ENCODE results near the gene TCEA2. TPM values are rescaled to one million over a fixed set of nuclear protein-coding genes. Genes with fewer than 3 reads are reported as not detected.
A peak's percentile ranks its signal among the peaks of the same experiment; 100 is the strongest.

Gene TCEA2
- total RNA-seq, 4 donors from 2014 or later, result 28.1 to 39.7 (median 33.6) TPM

GRCh38 chr20:64047046-64047389 is 16.0 kb upstream of the TCEA2 start:
- ATAC-seq, result no peak
- H3K27me3 ChIP-seq, result peaks cover 99% of the 10 kb centered on the region
- peak overlapping the region in 1 of 2 donors; percentile 48 for H3K4me3 ChIP-seq
- peaks cover 0 to 31% (median 6%) of the 10 kb centered on the region in 3 donors for H3K4me1 ChIP-seq
- TF ChIP-seq EP300 (IDR thresholded peaks at IDR 0.05), result no peak
- no peak for TF ChIP-seq POLR2A (IDR thresholded peaks at IDR 0.05)
- TF ChIP-seq CTCF (IDR thresholded peaks at IDR 0.05), result no peak
- no peak for TF ChIP-seq POLR2AphosphoS5 (IDR thresholded peaks at IDR 0.05)
- H3K36me3 ChIP-seq, result no peaks in the 10 kb centered on the region
- H3K9me3 ChIP-seq, result no peaks in the 10 kb centered on the region
- peak overlapping the region in 1 of 4 donors; percentile 16 for H3K27ac ChIP-seq
- 60 to 71% methylated on average over 2 to 3 of the region's 8 CpGs for WGBS, 2 donors (ENCODE audit: low coverage in 1 of 2)

GRCh38 chr20:64047968-64048401 is 15.0 kb upstream of the TCEA2 start:
- Histone ChIP-seq H3K4me3 (peak overlapping the region; percentile 1 to 48), H3K27me3 (peaks cover 100% of the 10 kb centered on the region), H3K9me3 (no peaks in the 10 kb centered on the region), H3K4me1 (peaks cover 0 to 25% (median 5%) of the 10 kb centered on the region in 3 donors), H3K27ac (peak overlapping the region in 3 of 4 donors; percentile 17 to 54 (median 43)), H3K36me3 (no peaks in the 10 kb centered on the region)
- TF ChIP-seq CTCF (IDR thresholded peaks at IDR 0.05) (no peak), POLR2A (IDR thresholded peaks at IDR 0.05) (no peak), EP300 (IDR thresholded peaks at IDR 0.05) (no peak), POLR2AphosphoS5 (IDR thresholded peaks at IDR 0.05) (no peak)
- WGBS, 2 donors (ENCODE audit: low coverage in 1 of 2), result 15 to 33% methylated on average over 5 to 8 of the region's 49 CpGs
- no peak for ATAC-seq

DNA sequence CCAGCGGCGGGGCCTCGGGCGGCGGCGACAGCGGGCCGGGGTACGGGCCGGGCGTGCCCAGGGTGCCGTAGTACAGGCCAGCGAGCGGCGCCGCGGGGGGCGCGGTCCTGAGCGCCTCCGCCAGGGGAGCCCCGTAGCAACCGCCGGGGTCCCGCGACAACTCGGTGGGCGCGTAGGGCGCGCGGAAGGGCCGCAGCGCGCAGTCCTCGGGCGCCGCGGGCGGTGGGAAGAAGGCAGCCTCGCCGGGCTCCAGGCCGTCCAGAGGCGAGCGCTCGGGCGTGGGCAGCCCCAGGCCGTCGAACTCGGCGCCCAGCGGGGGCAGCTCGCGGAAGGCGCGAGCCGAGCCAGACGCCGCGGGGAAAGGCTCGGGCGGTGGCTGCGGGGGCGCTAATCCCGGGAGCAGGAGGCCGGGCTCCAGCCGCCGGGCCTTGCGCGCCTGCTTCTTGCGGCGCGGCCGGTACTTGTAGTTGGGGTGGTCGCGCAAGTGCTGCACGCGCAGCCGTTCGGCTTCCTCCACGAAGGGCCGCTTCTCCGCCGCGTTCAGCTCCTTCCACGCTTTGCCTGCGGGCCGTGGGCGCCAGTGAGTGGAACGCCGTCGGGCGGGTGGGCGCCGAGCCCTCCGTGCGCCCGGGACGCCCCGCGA is 14.5 kb upstream of the TCEA2 start:
- peak overlapping the region in 3 of 4 donors; percentile 37 to 54 (median 43) for H3K27ac ChIP-seq
- no peaks in the 10 kb centered on the region for H3K9me3 ChIP-seq
- TF ChIP-seq POLR2AphosphoS5 (IDR thresholded peaks at IDR 0.05) (no peak), CTCF (IDR thresholded peaks at IDR 0.05) (no peak), EP300 (IDR thresholded peaks at IDR 0.05) (no peak)
- 0% methylated on average over 3 of the region's 101 CpGs; no CpG with 5 or more reads in 1 of the 2 donors for WGBS, 2 donors (ENCODE audit: low coverage in 1 of 2)
- ATAC-seq, result no peak
- H3K4me1 ChIP-seq, result peaks cover 0 to 25% (median 5%) of the 10 kb centered on the region in 3 donors
- H3K4me3 ChIP-seq, result peak overlapping the region; percentile 1 to 48
- H3K36me3 ChIP-seq, result no peaks in the 10 kb centered on the region
- peaks cover 100% of the 10 kb centered on the region for H3K27me3 ChIP-seq

DNA sequence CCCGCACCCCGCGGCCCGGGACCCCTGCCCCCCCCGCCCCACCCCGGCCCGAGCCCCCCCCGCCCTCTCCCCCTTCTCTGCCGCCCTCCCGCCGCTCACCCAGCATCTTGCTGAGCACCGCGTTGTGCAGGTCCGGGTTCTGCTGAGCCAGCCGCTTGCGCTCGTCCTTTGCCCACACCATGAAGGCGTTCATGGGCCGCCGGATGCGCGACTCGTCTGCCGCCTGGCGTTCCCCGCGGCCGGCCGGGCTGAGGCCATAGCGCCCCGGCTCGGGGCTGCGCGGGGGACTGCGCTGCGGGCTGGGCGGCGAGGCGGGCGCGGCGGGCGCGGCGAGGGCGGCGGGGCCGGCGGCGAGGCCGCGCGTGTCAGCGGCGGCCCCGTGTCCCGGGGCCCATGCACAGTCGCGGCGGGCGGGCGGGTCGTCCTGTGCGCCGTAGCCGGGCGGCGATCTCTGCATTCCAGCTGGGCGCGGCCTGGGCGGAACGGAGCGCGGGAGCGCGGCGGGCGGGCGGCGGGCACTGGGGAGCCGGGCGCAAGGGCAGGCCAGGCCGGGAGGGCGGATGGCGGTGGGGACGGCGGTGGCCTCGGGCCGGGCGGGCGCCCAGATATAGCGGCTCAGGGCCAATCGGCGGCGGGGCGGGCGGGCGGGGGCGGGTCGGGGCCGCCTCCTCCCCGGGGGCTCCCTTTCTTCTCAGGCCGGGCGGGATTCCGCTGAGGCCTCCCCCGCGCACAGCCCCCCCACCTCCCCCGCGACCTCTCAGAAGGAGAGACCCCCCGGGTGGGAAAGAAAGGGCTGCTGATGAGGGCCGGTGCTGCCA is 13.7 kb upstream of the TCEA2 start, which contains the start of gene SOX18:
TSS of gene SOX18 (minus strand) at position 580 of the 818 bp plus-strand sequence. CDS start at position 457, 123 bp downstream.
- peak; percentile 27 for ATAC-seq
- WGBS, 2 donors (ENCODE audit: low coverage in 1 of 2), result no CpG with 5 or more reads among the region's 111 CpGs
- no peaks in the 10 kb centered on the region for H3K36me3 ChIP-seq
- H3K27ac ChIP-seq, result peak within 1 kb of the TSS in 3 of 4 donors; percentile 68 to 76 (median 75)
- TF ChIP-seq POLR2AphosphoS5 (IDR thresholded peaks at IDR 0.05) (no peak), POLR2A (IDR thresholded peaks at IDR 0.05) (peak; percentile 17), CTCF (IDR thresholded peaks at IDR 0.05) (no peak)
- H3K4me1 ChIP-seq, result peaks cover 0 to 25% (median 5%) of the 10 kb centered on the region in 3 donors
- peaks cover 100% of the 10 kb centered on the region for H3K27me3 ChIP-seq
- H3K9me3 ChIP-seq, result no peaks in the 10 kb centered on the region
- peak within 1 kb of the TSS in 1 of 2 donors; percentile 48 for H3K4me3 ChIP-seq

All from gastroesophageal sphincter (tissue), 4 donors.